NCI-H2196 (cell line): ENCODE measurements around the gene ZNF534.
A peak's percentile ranks its signal among the peaks of the same experiment; 100 is the strongest.
"Not testable (repeated sequence)": the region's sequence is repeated elsewhere in the genome, so short reads cannot be mapped to it uniquely, and the experiment has no call there.

Source experiments
- DNase-seq: peaks from one replicate; lab custom pipeline; 2025; ENCODE audit not compliant: unreplicated experiment; lab: John Stamatoyannopoulos, UW

ZNF534 gene

DNA sequence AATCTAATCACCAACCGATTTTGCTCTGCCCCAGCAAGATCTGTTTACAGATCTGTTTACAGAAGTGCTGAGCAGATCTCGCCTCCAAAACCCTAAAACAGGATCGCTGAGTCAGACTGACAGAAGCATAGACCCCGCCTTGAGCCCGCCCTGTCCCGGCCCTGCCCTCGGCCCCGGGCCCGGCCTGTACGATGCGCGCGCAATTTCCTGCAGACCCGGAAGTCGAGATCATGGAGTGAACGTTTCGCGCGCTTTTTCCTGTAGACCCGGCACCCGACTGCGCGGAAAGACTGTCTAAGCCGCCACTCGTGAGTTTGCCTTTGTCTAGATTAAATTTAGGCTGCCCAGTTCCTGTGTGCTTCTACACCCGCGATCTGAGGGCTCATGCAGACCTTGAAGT is at the start of gene ZNF534:
Gene ZNF534 (plus strand): TSS at position 212 of the 400 bp plus-strand sequence. CDS start 2,327 bp downstream, outside the sequence.
- DNase-seq: no peak

DNA sequence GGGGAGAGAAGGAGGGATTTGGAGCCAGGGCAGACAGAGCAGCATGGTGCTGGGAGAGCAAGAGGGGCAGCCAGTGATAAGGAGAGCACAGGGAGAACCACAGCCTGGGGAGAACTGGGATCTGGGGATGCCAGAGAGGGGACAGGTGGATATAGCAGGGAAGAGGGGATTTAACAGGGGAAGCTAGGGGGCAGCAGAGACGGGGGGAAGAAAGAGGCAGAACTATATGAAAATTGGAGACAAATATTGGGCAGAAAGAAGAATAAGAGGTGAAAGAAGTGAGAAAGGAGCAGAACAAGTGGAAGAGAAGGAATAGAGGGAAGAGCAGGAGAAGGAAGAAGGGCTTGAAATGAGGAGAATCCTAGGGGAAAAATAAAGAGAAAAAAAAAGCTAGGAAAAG is 37.8 kb upstream of the ZNF534 start:
- no peak for DNase-seq

DNA sequence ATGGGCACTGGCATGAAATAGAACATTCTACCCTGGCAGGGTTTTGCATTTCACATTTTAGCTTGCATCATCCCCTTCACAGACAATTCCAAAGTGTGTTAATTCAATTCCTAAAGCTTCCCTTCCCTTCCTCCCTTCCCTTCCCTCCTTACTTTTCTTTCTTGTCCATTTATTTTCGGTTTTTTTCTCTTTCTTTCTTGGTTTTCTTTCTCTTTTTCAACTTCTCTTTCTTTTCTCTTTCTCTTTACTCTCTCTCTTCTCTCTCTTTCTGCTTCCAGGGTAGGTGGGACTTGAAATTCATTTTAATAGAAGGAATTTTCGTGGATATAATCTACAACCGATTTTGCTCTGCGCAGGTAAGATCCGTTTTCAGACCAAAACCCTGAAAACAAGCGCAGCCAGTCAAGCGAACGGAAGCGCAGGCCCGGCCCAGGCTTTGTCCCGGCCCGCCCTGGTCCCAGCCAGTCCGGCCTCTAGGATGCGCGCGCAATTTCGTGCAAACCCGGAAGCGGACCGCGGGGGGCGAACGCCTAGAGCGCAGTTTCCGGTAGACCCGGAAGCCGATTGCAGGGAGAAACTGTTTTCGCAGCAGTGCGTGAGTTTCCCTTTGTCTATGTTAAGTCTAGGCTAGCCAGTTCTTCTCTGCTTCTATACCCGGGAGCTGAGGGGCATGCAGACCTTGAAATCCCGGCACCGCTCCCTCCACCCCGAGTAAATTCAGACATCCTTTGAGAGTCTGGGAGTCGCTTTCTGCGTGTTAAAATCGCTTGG is 31.5 kb upstream of the ZNF534 start, which contains the start of gene ZNF528:
Gene ZNF528 (plus strand): TSS at position 540 of the 771 bp plus-strand sequence. CDS start 4,165 bp downstream, outside the sequence.
- DNase-seq: peak; percentile 90

DNA sequence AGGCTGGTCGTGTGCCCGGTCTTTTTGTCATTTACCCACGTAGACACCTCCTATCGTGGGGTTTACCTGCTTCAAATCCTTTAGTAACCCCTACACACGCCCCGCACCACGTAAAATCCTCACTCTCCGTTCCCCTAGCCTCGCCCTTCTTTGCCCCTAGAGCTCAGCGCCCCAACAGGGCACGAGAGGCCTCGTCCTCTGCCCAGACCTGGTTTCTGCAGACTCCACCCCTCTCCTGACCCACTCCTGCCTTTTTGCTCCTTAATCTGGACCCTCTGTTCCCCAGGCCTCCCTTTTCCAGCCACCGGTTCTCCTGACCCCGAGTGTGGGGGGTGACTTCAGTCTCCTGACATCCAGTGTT is 30.9 kb upstream of the ZNF534 start:
- DNase-seq: peak; percentile 7

DNA sequence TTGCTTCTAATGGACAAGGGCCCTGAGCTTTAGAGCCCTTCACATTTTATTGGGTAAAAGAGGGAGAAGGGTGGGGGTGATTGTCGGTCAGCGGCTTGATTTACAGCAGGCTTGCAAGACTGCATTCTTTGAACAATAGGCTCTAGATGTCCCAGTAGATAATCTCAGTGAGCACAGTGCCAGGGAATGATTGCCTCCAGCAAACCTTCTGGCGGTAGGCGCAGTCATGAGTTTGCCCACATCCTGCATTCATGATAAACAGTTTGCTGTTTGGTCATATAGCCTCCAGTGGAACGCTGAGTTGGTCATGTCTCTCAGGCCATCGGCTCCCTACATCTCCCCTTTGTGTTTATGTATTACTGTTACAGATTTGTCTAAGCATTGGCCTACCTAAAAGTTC is 18.7 kb upstream of the ZNF534 start:
- DNase-seq: no peak

DNA sequence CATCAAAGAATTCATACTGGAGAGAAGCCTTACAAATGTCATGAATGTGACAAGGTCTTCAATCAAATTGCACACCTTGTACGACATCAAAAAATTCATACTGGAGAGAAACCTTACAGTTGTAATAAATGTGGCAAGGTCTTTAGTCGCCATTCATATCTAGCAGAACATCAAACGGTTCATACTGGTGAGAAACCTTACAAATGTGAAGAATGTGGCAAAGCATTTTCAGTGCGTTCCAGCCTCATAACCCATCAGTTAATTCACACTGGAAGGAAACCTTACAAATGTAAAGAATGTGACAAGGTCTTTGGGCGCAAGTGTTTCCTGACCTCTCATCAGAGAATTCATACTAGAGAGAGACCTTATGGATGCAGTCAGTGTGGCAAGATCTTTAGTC is 13.2 kb upstream of the ZNF534 start:
- no peak for DNase-seq

DNA sequence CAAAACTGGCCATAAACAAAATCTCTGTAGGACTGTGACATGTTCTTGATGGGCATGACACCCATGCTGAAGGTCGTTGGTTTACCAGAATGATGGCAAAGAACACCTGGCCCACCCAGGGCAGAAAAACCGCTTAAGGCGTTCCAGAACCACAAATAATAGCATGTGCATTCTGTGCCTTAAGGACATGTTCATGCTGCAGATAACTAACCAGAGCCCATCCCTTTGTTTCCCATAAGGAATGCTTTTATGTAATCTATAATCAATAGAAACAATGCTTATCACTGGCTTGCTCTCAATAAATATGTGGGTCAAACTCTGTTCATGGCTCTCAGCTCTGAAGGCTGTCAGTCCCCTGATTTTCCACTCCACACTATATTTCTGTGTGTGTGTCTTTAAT is 13.2 kb downstream of the ZNF534 start:
- DNase-seq: no peak

DNA sequence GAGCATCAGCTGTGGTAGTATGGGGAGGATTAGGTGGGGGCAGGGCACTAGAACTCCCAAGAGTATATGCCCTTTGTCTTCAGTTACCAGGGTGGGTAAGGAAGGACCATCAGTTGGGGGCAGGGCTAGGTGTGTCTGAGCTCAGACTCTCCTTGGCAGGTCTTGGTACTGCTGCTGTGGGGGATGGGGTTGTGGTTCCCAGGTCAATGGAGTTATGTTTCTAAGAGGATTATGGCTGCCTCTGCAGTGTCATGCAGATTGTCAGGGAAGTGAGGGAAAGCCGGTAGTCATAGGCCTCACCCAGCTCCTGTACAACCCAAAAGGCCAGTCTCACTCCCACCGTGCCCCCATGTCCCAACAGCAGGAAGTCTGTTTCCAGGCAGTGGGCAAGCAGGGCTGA is 15.6 kb downstream of the ZNF534 start:
- DNase-seq: no peak

DNA sequence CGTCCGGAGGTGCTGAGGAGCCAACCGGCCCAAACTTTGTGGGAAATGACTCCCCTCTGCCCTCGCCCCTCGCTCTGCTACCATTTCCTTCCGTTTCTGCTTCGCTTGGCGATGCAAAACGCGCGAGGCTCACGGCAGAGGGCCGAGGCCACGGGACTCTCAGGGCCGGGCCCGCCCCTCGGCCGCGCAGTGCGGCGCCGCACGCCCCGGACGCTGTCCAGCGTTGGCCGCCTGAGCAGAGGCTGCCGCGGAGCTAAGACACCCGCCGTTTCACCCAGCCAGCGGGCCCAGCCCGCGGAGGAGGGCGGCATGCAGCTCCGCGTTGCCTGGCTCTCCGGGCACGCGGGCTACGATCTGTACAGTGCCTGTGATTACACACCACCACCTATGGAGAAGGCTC is 22.3 kb downstream of the ZNF534 start:
- no peak for DNase-seq

DNA sequence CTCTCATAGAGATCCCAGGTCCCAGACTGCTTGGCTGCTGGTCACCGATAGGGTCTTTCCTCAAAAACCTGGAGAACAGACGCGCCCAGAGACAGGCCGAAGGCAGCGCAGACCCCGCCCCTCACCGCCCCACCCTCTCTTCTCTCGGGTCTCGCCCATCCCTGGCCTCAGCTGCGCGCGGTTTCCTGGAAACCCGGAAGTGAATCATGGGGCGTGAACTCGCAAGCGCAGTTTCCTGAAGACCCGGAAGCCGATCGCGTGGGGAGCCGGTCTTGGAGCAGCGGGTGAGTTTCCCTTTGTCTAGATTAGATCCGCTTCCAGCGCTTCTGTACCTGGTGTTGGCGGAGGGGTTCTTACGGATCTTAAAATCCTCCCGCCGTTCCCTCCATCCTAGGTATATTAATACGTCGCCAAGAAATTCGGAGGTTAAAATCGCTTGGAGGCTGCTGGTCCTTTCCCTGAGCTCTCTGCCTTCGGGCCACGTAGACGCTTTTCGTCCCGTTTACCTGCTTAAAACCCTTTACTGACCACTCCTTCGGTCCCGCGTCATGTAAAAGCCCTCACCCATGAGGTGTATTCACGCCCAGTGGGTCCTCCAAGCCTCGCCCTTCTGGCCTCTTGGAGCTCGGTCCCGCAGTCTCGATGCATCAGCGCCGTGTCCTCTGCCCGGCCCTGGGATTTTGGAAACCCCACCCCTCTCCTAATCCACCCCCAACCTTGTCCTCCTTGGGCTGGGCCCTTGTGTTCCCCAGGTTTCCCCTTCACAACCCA is 24.6 kb downstream of the ZNF534 start, which contains the start of gene ZNF578:
Gene ZNF578 (plus strand): TSS at position 230 of the 771 bp plus-strand sequence. CDS start 48,293 bp downstream, outside the sequence.
- DNase-seq: no peak

DNA sequence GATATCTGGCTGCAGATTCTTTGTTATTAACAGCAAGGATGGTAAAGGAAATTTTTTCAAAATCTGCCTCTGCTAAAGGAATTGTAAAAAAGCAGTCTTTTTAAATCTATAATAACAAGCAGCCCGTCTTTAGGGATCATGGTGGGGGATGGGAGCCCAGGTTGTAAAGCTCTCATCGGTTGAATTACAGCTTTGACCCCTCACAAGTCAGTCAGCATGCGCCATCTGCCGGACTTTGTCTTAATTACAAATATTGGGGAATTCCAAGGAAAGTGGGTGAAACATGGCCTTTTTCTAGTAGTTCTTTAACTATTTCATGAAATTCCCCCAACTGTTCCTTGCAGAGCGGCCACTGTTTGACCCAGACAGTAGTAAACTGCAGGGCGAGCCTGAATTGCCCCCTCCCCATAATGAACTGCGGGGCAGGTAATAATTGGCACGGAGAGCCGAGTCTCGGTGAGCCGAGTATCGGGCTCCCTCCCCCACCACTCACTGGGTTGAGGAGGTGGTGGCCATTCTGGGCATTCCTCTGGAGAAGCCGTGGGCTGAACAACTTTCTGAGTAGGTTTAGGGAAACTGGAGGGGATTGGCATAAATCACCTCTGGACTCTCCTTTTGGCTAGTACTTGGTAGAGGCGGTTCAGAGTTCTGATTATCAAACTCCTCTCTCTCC is 36.0 kb downstream of the ZNF534 start:
- no peak for DNase-seq

DNA sequence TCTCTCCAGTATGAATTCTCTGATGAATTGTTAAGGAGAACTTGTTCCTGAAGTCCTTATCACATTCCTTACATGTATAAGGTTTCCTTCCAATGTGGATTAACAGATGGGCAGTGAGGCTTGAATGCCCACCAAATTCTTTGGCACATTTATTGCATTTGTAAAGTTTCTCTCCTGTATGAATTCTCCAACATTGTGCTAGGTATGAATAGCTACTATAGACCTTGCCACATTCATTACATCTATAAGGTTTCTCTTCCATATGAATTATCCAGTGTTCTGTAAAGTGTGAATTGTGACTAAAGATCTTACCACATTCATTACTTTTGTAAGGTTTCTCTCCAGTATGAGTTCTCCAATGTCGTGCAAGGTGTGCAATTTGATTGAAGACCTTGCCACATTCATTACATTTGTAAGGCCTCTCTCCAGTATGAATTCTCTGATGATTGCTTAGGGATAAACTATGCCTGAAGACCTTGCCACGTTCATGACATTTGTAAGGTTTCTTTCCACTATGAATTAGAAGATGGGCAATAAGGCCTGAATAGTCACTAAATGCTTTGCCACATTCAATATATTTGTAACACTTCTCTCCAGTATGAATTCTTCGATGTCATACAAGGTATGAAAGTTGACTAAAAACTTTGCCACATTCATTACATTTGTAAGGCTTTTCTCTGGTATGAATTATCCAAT is 44.9 kb downstream of the ZNF534 start:
- DNase-seq: no peak

DNA sequence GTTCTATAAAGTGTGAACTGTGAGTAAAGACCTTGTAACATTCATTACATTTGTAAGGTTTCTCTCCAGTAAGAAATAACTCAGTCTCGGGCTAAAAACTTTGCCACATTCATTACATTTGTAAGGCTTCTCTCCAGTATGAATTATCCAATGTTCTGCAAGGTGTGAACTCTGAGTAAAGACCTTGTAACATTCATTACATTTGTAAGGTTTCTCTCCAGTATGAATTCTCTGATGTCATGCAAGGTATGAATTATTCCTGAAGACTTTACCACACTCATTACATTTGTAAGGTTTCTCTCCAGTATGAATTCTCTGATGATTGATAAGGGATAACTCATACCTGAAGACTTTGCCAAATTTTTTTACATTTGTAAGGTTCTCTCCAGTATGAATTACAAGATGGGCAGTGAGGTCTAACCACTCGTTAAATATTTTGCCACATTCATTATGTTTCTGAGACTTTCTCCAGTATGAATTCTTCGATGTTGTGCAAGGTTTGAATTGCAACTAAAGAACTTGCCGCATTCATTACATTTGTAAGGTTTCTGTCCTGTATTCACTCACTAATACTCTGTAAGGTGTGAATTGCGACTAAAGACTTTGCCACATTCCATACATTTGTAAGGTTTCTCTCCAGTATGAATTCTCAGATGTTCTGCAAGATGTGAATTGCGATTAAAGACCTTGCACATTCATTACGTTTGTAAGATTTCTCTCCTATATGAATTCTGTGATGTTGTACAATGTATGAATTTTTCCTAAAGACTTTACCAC is 45.6 kb downstream of the ZNF534 start:
- DNase-seq: no peak

DNA sequence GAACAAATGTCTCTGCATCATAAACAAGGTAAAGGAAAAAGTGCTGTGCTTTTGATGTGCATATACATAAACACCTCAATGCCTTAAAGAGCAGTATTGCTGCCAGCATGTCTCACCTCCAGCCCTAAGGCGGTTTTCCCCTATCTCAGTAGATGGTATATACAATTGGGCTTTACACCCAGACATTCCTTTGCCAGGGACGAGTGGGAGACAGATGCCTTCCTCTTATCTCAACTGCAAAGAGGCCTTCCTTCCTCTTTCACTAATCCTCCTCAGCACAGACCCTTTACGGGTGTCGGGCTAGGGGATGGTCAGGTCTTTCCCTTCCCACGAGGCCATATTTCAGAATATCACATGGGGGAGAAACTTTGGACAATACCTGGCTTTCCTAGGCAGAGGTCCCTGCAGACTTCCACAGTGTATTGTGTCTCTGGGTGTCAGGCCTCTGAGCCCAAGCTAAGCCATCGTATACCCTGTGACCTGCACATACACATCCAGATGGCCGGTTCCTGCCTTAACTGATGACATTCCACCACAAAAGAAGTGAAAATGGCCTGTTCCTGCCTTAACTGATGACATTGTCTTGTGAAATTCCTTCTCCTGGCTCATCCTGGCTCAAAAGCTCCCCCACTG is 55.3 kb downstream of the ZNF534 start:
- DNase-seq: not testable (repeated sequence)

DNA sequence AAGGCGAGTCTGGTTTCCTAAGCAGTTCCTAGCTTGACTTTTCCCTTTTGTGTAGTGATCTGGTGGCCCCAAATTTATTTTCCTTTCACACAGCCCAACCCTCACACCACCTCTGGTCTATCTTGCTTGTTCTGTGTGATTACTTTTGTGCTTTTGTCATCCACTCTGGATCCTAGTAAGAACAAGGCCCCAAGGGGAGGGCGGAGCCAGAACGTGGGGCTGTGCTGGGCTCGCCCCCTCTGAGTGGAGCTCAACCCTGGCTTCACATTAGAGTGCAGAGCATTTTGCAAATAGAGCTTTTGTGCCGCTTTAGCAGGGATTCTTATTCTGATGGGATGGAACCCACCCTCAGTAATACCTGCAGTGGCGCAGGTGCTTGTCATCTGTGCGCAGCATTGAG is 56.1 kb downstream of the ZNF534 start:
- not testable (repeated sequence) for DNase-seq

DNA sequence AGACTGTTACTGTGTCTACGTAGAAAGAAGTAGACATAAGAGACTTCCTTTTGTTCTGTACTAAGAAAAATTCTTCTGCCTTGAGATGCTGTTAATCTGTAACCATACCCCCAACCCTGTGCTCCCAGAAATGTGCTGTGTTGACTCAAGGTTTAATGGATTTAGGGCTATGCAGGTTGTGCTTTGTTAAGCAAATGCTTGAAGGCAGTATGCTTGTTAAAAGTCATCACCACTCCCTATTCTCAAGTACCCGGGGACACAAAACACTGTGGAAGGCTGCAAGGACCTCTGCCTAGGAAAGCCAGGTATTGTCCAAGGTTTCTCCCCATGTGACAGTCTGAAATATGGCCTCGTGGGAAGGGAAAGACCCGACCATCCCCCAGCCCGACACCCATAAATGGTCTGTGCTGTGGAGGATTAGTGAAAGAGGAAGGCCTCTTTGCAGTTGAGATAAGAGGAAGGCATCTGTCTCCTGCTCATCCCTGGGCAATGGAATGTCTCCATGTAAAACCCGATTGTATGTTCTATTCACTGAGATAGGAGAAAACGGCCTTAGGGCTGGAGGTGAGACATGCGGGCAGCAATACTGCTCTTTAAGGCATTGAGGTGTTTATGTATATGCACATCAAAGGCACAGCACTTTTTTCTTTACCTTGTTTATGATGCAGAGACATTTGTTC is 56.8 kb downstream of the ZNF534 start:
- DNase-seq: not testable (repeated sequence)

DNA sequence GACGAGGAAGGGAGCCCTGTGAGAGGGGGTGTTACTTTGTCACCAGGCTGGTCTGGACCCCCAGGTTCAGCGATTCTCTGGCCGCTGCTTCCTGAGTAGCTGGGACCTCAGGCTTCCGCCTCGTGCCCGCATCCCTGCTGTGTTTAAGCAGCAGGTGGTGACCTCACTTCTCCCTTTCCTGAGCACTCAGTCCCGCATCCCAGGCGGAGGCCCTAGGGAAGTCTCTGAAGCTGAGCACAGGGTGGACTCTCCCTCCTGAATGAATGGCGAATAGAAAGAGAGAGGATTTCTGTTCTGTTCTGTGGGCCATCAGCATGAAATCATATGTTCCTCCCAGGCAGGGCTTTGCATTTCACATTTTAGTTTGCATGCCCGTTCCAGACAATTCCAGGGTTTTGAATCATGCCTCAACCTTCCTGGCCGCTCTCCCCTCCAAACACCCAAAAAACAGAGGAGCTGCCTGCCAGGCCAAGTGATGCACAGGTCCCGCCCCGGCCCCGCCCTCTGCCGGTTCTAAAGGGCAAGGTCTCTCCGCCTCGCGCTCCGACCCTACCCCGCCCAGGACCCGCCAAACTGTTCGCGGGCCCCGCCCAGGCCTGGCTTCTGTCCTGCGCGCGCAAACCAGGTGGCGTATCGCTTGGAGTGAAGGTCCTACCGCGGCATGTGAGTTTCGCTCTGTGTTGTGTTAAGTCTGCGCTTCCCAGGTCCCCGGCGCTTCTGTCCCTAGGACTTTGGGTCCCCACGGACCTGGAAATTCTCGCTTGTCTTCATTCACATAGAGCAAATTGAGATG is 63.4 kb downstream of the ZNF534 start:
- DNase-seq: no peak

DNA sequence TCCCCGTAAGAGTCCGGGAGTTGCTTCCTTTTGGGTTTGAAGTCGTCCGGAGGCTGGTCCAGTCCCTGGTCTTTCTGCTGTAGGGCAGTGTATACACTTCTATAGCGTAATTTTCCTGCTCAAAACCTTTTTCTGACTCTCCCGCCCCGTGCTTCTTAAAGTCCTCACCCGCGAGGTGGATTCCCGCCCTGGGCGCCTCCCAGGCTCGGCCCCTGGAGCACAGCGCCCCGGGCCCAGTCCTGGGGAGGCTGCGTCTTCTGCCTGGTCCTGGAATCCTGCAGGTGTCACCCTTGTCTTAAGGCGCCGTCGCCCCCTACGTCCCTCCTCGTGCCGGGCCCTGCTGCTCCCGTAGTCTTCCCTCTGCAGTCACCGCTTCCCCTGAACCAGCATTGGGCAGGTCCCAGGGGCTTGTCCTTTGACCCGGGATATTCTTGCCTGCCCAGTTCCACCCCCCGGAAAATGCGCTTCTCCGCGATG is 64.1 kb downstream of the ZNF534 start:
- no peak for DNase-seq
